Neutrophil (primary cell): ENCODE data around the gene OR2AE1.
A peak's percentile ranks its signal among the peaks of the same experiment; 100 is the strongest.
"Not testable (repeated sequence)": the region's sequence is repeated elsewhere in the genome, so short reads cannot be mapped to it uniquely, and the experiment has no call there.

Source experiments
- H3K27ac ChIP-seq: fragments of 200-600 bp; sonication (generic); 2 replicates; pipeline ENCODE4 v1.5.1; 2016; ENCODE audit warnings: mild to moderate bottlenecking, moderate library complexity
- H3K27me3 ChIP-seq: fragments of 200-600 bp; sonication (generic); 2 replicates; pipeline ENCODE4 v1.6.0; 2016; ENCODE audit warnings: mild to moderate bottlenecking
- H3K36me3 ChIP-seq: fragments of 200-600 bp; sonication (generic); 2 replicates; pipeline ENCODE4 v1.5.1; 2017
- H3K4me1 ChIP-seq, 2 experiments: fragments of 200-600 bp in 1 of 2; sonication (generic) in 1 of 2; 1 replicate in 1 of 2; 2 replicates in 1 of 2; pipeline versions ENCODE4 v1.5.1 to v1.6.1; 2013 to 2016; ENCODE audit warnings: low read depth in 1 of 2, low read length in 1 of 2, mild to moderate bottlenecking in 1 of 2, moderate library complexity in 1 of 2; ENCODE audit not compliant: control insufficient read depth in 1 of 2, insufficient read depth in 1 of 2
- H3K4me3 ChIP-seq, 2 experiments: fragments of 200-600 bp in 1 of 2; sonication (generic) in 1 of 2; 1 replicate in 1 of 2; 2 replicates in 1 of 2; pipeline ENCODE4 v1.5.1; 2013 to 2016; ENCODE audit warnings: low read depth in 1 of 2, low read length in 1 of 2, mild to moderate bottlenecking in 1 of 2, moderate library complexity in 1 of 2
- H3K9me3 ChIP-seq: fragments of 200-600 bp; sonication (generic); 2 replicates; pipeline ENCODE4 v1.5.1; 2016
- CTCF ChIP-seq: fragments of 200-600 bp; sonication (generic); IDR thresholded peaks from 2 replicates; pipeline ENCODE4 v1.5.1; 2016; ENCODE audit warnings: antibody characterized with exemption

The OR2AE1 gene

DNA sequence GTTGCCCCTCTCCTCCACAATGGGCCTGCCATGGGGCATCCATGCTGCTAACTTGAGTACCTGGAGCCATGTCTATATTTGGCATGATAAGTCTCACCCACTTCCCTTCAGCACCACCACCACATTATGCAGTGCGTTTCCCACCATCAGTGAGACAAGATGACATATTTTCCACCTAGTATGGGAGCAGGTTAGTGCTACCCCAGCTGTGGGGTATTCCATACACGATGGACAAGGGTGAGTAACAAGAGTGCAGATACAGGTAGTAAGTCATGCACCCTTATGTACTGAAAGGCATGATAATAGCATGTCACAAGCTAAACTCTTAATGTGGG is 21.2 kb upstream of the OR2AE1 start:
- H3K27ac ChIP-seq, result peak overlapping the region; percentile 72
- H3K4me1 ChIP-seq, result peaks cover 19 to 23% of the 10 kb centered on the region in 2 experiments
- no peaks in the 10 kb centered on the region for H3K9me3 ChIP-seq
- H3K36me3 ChIP-seq, result peaks cover 36% of the 10 kb centered on the region
- no peak overlapping the region for H3K4me3 ChIP-seq
- no peak for TF ChIP-seq CTCF
- no peaks in the 10 kb centered on the region for H3K27me3 ChIP-seq

DNA sequence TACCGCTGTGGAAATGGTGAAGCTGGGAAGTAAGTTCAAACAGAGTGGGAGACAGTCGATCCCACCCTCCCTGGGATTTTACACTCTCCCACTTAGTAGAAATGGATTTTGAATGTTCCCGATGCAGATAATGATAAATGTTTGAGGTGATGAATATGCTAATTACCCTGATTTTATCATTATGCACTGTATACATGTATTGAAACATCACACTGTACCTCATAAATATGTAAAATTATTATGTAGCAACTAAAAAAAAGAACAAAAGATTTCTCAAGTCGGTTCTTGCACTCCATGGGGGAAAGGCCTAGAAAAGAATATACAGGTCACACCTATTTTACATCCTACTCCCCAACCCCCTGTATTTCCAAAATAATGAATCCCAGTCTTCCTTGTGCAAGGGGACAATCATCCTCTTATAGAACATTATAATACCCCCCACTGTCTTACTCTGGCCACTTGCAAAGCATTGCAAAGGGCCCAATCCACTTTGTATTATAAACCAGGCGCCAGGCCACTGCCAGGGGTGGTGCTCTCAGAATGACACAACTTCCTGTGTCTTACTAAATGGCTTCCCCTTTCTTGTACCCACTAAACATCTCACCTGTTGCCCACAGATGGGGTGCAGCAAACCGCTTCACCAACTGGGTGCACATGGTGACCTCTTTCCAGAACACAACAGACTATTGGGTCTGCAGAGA is 20.6 kb upstream of the OR2AE1 start:
- H3K27me3 ChIP-seq, result no peaks in the 10 kb centered on the region
- TF ChIP-seq CTCF, result no peak
- no peak overlapping the region for H3K4me3 ChIP-seq
- H3K4me1 ChIP-seq, result peaks cover 19 to 23% of the 10 kb centered on the region in 2 experiments
- H3K9me3 ChIP-seq, result no peaks in the 10 kb centered on the region
- peaks cover 33% of the 10 kb centered on the region for H3K36me3 ChIP-seq
- H3K27ac ChIP-seq, result peak overlapping the region; percentile 72

- peaks cover 19 to 23% of the 10 kb centered on the region in 2 experiments for H3K4me1 ChIP-seq
- no peak overlapping the region for H3K27ac ChIP-seq
- TF ChIP-seq CTCF, result no peak
- peaks cover 34% of the 10 kb centered on the region for H3K36me3 ChIP-seq
- no peaks in the 10 kb centered on the region for H3K27me3 ChIP-seq
- no peaks in the 10 kb centered on the region for H3K9me3 ChIP-seq
- H3K4me3 ChIP-seq, result no peak overlapping the region
Observed at GRCh38 chr7:99894738-99895137, 17.9 kb upstream of the OR2AE1 start.

GRCh38 chr7:99893280-99893679 is 16.4 kb upstream of the OR2AE1 start:
- Histone ChIP-seq H3K4me3 (no peak overlapping the region), H3K9me3 (no peaks in the 10 kb centered on the region), H3K36me3 (peaks cover 34% of the 10 kb centered on the region), H3K4me1 (peaks cover 18 to 20% of the 10 kb centered on the region in 2 experiments), H3K27me3 (no peaks in the 10 kb centered on the region), H3K27ac (no peak overlapping the region)
- no peak for TF ChIP-seq CTCF

- not testable (repeated sequence) for H3K4me3 ChIP-seq, H3K9me3 ChIP-seq, H3K4me1 ChIP-seq, H3K27ac ChIP-seq, H3K27me3 ChIP-seq
- H3K36me3 ChIP-seq, result peaks cover 36% of the 10 kb centered on the region
Observed at GRCh38 chr7:99890348-99890747, 13.5 kb upstream of the OR2AE1 start.

DNA sequence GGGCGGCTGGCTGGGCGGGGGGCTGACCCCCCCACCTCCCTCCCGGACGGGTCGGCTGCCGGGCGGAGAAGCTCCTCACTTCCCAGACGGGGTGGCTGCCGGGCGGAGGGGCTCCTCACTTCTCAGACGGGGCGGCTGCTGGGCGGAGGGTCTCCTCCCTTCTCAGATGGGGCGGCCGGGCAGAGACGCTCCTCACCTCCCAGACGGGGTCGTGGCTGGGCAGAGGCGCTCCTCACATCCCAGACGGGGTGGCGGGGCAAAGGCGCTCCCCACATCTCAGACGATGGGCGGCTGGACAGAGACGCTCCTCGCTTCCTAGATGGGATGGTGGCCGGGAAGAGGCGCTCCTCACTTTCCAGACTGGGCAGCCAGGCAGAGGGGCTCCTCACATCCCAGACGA is 11.5 kb upstream of the OR2AE1 start:
- H3K4me1 ChIP-seq, H3K4me3 ChIP-seq: not testable (repeated sequence)
- peaks cover 36% of the 10 kb centered on the region for H3K36me3 ChIP-seq

More for the DNA sequence above, 11.5 kb upstream of the OR2AE1 start:
- not testable (repeated sequence) for H3K27me3 ChIP-seq, H3K27ac ChIP-seq, H3K9me3 ChIP-seq
